GM23338 (cell line): ENCODE measurements around the gene NCOA7. TPM values are rescaled to one million over a fixed set of nuclear protein-coding genes. Genes with fewer than 3 reads are reported as not detected.

Source experiments
- ATAC-seq: fragments of 200-7000 bp; cut with Tn5 transposase; 3 replicates; pipeline ENCODE4 v1.9.1; 2020
- DNase-seq: peaks from one replicate; pipeline ENCODE4 v3.0.0-alpha.2; 2015; ENCODE audit warnings: low spot score
- H2AFZ ChIP-seq: fragments of 200-600 bp; sonication (generic); 2 replicates; pipeline ENCODE4 v1.8.0; 2016; ENCODE audit warnings: antibody characterized with exemption, mild to moderate bottlenecking, moderate library complexity
- H3F3A ChIP-seq: fragments of 200-600 bp; sonication (generic); replicated peaks from 2 replicates; pipeline ENCODE4 v1.8.0; 2017; ENCODE audit warnings: antibody characterized with exemption, mixed run types, low read depth
- H3K27ac ChIP-seq: fragments of 200-600 bp; sonication (generic); 2 replicates; pipeline ENCODE4 v1.6.1; 2016; ENCODE audit warnings: low read depth
- H3K27me3 ChIP-seq: fragments of 200-600 bp; sonication (generic); 2 replicates; pipeline ENCODE4 v1.8.0; 2016; ENCODE audit warnings: mild to moderate bottlenecking, mixed run types, moderate library complexity; ENCODE audit not compliant: insufficient read depth
- H3K36me3 ChIP-seq: fragments of 200-600 bp; sonication (generic); 2 replicates; pipeline ENCODE4 v1.8.0; 2016; ENCODE audit warnings: mild to moderate bottlenecking; ENCODE audit not compliant: insufficient read depth
- H3K4me1 ChIP-seq: fragments of 200-600 bp; sonication (generic); 2 replicates; pipeline ENCODE4 v1.8.0; 2016; ENCODE audit warnings: mild to moderate bottlenecking, moderate library complexity; ENCODE audit not compliant: insufficient read depth
- H3K4me2 ChIP-seq: fragments of 200-600 bp; sonication (generic); 2 replicates; pipeline ENCODE4 v1.7.1; 2017; ENCODE audit warnings: mixed run types
- H3K4me3 ChIP-seq: fragments of 200-600 bp; sonication (generic); 2 replicates; pipeline ENCODE4 v1.6.1; 2016; ENCODE audit warnings: mixed run types
- H3K79me2 ChIP-seq: fragments of 200-600 bp; sonication (generic); replicated peaks from 2 replicates; pipeline ENCODE4 v1.8.0; 2017; ENCODE audit warnings: mild to moderate bottlenecking; ENCODE audit not compliant: insufficient read depth
- H3K9me2 ChIP-seq: fragments of 200-600 bp; sonication (generic); 2 replicates; pipeline ENCODE4 v1.8.0; 2017; ENCODE audit not compliant: insufficient read depth
- H4K20me1 ChIP-seq: fragments of 200-600 bp; sonication (generic); replicated peaks from 2 replicates; pipeline ENCODE4 v1.8.0; 2017; ENCODE audit warnings: mild to moderate bottlenecking; ENCODE audit not compliant: insufficient read depth
- H3K27ac Mint-ChIP-seq: 2 replicates; pipeline ENCODE4 v1.8.0; 2020; ENCODE audit warnings: inconsistent platforms, mild to moderate bottlenecking, moderate library complexity, mixed read lengths
- H3K27me3 Mint-ChIP-seq: 3 replicates; pipeline ENCODE4 v1.8.0; 2022; ENCODE audit warnings: low read depth, mild to moderate bottlenecking, moderate library complexity, mixed read lengths, inconsistent platforms; ENCODE audit not compliant: insufficient read depth, poor library complexity
- H3K36me3 Mint-ChIP-seq: 3 replicates; pipeline ENCODE4 v1.8.0; 2021; ENCODE audit warnings: low read depth, mild to moderate bottlenecking, inconsistent platforms, moderate library complexity, mixed read lengths
- H3K4me1 Mint-ChIP-seq: 3 replicates; pipeline ENCODE4 v1.8.0; 2020; ENCODE audit warnings: mild to moderate bottlenecking, inconsistent platforms, mixed read lengths
- H3K4me3 Mint-ChIP-seq: 3 replicates; pipeline ENCODE4 v1.8.0; 2021; ENCODE audit warnings: moderate library complexity, mild to moderate bottlenecking, inconsistent platforms, mixed read lengths
- H3K9me3 Mint-ChIP-seq: 3 replicates; pipeline ENCODE4 v1.8.0; 2020; ENCODE audit warnings: moderate library complexity, mild to moderate bottlenecking, inconsistent platforms, mixed read lengths
- CREB1 ChIP-seq: fragments of 250-450 bp; sonication (Bioruptor Pico); IDR thresholded peaks from 2 replicates; pipeline ENCODE4 v1.5.0; 2020; ENCODE audit warnings: low read depth, mild to moderate bottlenecking, moderate library complexity
- CTCF ChIP-seq, 2 experiments: fragments of 200-600 bp in 1 of 2; sonication (generic) in 1 of 2; conservative IDR thresholded peaks; 2 replicates each; pipeline versions ENCODE4 v1.5.1 to v1.6.1; 2016 to 2017; ENCODE audit warnings: antibody characterized with exemption in 2 of 2, low read depth in 2 of 2, mild to moderate bottlenecking in 2 of 2, moderate library complexity in 1 of 2
- ETS1 ChIP-seq: IDR thresholded peaks from 2 replicates; pipeline ENCODE4 v1.6.1; 2016; ENCODE audit warnings: antibody characterized with exemption
- EZH2 ChIP-seq: fragments of 200-600 bp; sonication (generic); IDR thresholded peaks from one replicate; pipeline ENCODE4 v1.8.0; 2017; ENCODE audit warnings: antibody characterized with exemption, mild to moderate bottlenecking, low read depth; ENCODE audit not compliant: unreplicated experiment
- EZH2phosphoT487 ChIP-seq: fragments of 200-600 bp; sonication (generic); IDR thresholded peaks from one replicate; pipeline ENCODE4 v1.8.1; 2018; ENCODE audit warnings: antibody characterized with exemption; ENCODE audit not compliant: unreplicated experiment
- JUNB ChIP-seq: IDR thresholded peaks from one replicate; pipeline ENCODE4 v1.6.1; 2016; ENCODE audit warnings: antibody characterized with exemption; ENCODE audit not compliant: unreplicated experiment
- NANOG ChIP-seq: IDR thresholded peaks from 2 replicates; pipeline ENCODE4 v1.6.1; 2016; ENCODE audit warnings: antibody characterized with exemption, borderline replicate concordance
- POLR2AphosphoS5 ChIP-seq: IDR thresholded peaks from 2 replicates; pipeline ENCODE4 v1.6.1; 2016; ENCODE audit warnings: antibody characterized with exemption, low read depth
- REST ChIP-seq: IDR thresholded peaks from one replicate; pipeline ENCODE4 v1.6.1; 2018; ENCODE audit warnings: antibody characterized with exemption; ENCODE audit not compliant: unreplicated experiment
- STAT1 ChIP-seq: IDR thresholded peaks from one replicate; pipeline ENCODE4 v1.6.1; 2016; ENCODE audit warnings: antibody characterized with exemption; ENCODE audit not compliant: unreplicated experiment
- ZNF114 ChIP-seq: fragments of 250-450 bp; sonication (Bioruptor Pico); IDR thresholded peaks from 2 replicates; pipeline ENCODE4 v1.5.0; 2020; ENCODE audit warnings: mild to moderate bottlenecking, moderate library complexity
- ZNF331 ChIP-seq: fragments of 250-450 bp; sonication (Bioruptor Pico); IDR thresholded peaks from 2 replicates; pipeline ENCODE4 v1.5.0; 2020; ENCODE audit warnings: low read depth, mild to moderate bottlenecking, moderate library complexity
- ZNF462 ChIP-seq: fragments of 250-450 bp; sonication (Bioruptor Pico); IDR thresholded peaks from 2 replicates; pipeline ENCODE4 v1.5.0; 2020; ENCODE audit warnings: mild to moderate bottlenecking, moderate library complexity
- polyA plus RNA-seq: library from polyadenylated mRNA; unstranded; fragments of >200 nt; fragmentation: Nextera tagmentation; extraction: Ambion mirVana; gene quantifications from 2 replicates; pipeline ENCODE4 v1.2.1, GENCODE V29; 2016
- total RNA-seq: library from RNA; depleted of rRNA; stranded (reverse); fragments of >200 nt; shearing (Covaris generic); gene quantifications from 2 replicates; pipeline ENCODE4 v1.2.3, GENCODE V29; 2014

NCOA7 gene
- total and polyA plus RNA-seq, 2 experiments from 2014 or later: 9.3 to 15.7 TPM

GRCh38 chr6:125834348-125834747, 43.6 kb downstream of the NCOA7 start:
- Histone ChIP-seq H2AFZ (no peak overlapping the region), H3F3A (no peaks in the 10 kb centered on the region), H4K20me1 (no peaks in the 10 kb centered on the region; the same call in 1 of the 2 replicates), H3K79me2 (no peaks in the 10 kb centered on the region), H3K9me2 (no peaks in the 10 kb centered on the region), H3K36me3 (no peaks in the 10 kb centered on the region), H3K4me3 (no peak overlapping the region), H3K27ac (no peak overlapping the region; the same call in 1 of the 2 replicates), H3K4me2 (no peak overlapping the region), H3K4me1 (peaks cover 12% of the 10 kb centered on the region), H3K27me3 (no peaks in the 10 kb centered on the region)
- ATAC-seq: peak; percentile 33; the same call in 1 of the 3 replicates
- DNase-seq: no peak
- H3K27ac Mint-ChIP-seq: no peak overlapping the region
- no peaks in the 10 kb centered on the region for H3K27me3 Mint-ChIP-seq
- H3K9me3 Mint-ChIP-seq: no peaks in the 10 kb centered on the region
- no peaks in the 10 kb centered on the region for H3K36me3 Mint-ChIP-seq
- TF ChIP-seq POLR2AphosphoS5 (no peak), ZNF462 (no peak), ETS1 (no peak), REST (no peak), ZNF331 (CRISPR knock-in tag) (no peak), CTCF (conservative IDR thresholded peaks at IDR 0.05; ENCODE audit: low read depth in 2 of 2) (no peak), NANOG (no peak), EZH2phosphoT487 (no peak), CREB1 (CRISPR knock-in tag) (no peak), EZH2 (no peak), ZNF114 (CRISPR knock-in tag) (no peak), JUNB (no peak), STAT1 (no peak)
- H3K4me3 Mint-ChIP-seq: no peak overlapping the region
- peaks cover 18% of the 10 kb centered on the region for H3K4me1 Mint-ChIP-seq
